Ishikawa (cell line): Measurements from ENCODE around the gene MEF2C.

ENCODE experiments used
- CEBPB ChIP-seq: IDR thresholded peaks from 2 replicates; pipeline ENCODE4 v1.6.1; 2012
- CREB1 ChIP-seq: IDR thresholded peaks from 2 replicates; pipeline ENCODE4 v1.6.1; 2012; ENCODE audit warnings: low read depth
- EGR1 ChIP-seq: IDR thresholded peaks from 2 replicates; pipeline ENCODE4 v1.6.1; 2012
- EP300 ChIP-seq: IDR thresholded peaks from 2 replicates; pipeline ENCODE4 v1.6.1; 2012; ENCODE audit warnings: borderline replicate concordance
- FOXM1 ChIP-seq: IDR thresholded peaks from 2 replicates; pipeline ENCODE4 v1.6.1; 2012; ENCODE audit warnings: low read depth, borderline replicate concordance
- NFIC ChIP-seq: IDR thresholded peaks from 2 replicates; pipeline ENCODE4 v1.6.1; 2012
- RAD21 ChIP-seq: IDR thresholded peaks from 2 replicates; pipeline ENCODE4 v1.6.1; 2012; ENCODE audit warnings: low read depth
- TAF1 ChIP-seq: IDR thresholded peaks from 2 replicates; pipeline ENCODE4 v1.6.1; 2012; ENCODE audit warnings: low read depth, mild to moderate bottlenecking
- TCF12 ChIP-seq: IDR thresholded peaks from 2 replicates; pipeline ENCODE4 v1.6.1; 2012; ENCODE audit warnings: low read depth
- TEAD4 ChIP-seq: IDR thresholded peaks from 2 replicates; pipeline ENCODE4 v1.6.1; 2012
- YY1 ChIP-seq: IDR thresholded peaks from 2 replicates; pipeline ENCODE4 v1.6.1; 2012; ENCODE audit warnings: low read depth
- ZBTB7A ChIP-seq: IDR thresholded peaks from 2 replicates; pipeline ENCODE4 v1.6.1; 2012; ENCODE audit warnings: low read depth
- TF ChIP-seq, protein P1 (sequence below): IDR thresholded peaks from 2 replicates; pipeline ENCODE4 v1.6.1; 2012
- TF ChIP-seq, protein P2 (sequence below): IDR thresholded peaks from 2 replicates; pipeline ENCODE4 v1.6.1; 2012; ENCODE audit warnings: low read depth, mild to moderate bottlenecking
- TF ChIP-seq, protein P3 (sequence below): IDR thresholded peaks from 2 replicates; pipeline ENCODE4 v1.6.1; 2012

Gene MEF2C

DNA sequence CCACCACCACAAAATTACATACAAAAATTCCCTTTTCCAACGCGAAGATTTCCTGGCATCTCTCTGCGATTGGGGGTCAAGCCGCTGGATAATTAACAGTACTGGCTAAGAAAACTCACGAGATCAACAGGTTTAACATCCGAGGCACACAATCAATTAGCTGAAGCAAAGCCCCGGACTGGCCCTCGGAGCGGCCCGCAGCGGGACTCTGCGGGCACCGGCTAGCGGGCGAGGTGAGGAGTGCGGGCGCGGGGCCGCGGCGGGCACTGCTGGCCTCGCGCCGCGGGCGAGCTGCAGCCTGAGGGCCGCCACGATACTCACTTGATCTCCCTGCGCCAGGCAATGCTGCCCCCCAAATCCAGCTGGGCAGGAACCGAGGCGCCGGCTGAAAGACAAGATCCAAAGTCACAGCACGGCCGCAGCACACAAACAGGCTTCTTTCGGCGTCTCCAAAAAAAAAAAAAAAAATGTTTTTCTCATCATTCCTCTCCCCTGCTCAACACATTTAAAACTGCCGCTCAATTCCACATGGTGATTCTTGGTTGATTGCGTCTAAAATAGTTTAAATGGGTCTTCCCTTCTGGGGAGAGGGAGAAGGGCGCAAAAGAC, 210.2 kb downstream of the MEF2C start:
- TF ChIP-seq, protein P1, sequence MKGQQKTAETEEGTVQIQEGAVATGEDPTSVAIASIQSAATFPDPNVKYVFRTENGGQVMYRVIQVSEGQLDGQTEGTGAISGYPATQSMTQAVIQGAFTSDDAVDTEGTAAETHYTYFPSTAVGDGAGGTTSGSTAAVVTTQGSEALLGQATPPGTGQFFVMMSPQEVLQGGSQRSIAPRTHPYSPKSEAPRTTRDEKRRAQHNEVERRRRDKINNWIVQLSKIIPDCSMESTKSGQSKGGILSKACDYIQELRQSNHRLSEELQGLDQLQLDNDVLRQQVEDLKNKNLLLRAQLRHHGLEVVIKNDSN: no peak
- TF ChIP-seq NFIC: no peak
- no peak for TF ChIP-seq FOXM1
- TF ChIP-seq, protein P2, sequence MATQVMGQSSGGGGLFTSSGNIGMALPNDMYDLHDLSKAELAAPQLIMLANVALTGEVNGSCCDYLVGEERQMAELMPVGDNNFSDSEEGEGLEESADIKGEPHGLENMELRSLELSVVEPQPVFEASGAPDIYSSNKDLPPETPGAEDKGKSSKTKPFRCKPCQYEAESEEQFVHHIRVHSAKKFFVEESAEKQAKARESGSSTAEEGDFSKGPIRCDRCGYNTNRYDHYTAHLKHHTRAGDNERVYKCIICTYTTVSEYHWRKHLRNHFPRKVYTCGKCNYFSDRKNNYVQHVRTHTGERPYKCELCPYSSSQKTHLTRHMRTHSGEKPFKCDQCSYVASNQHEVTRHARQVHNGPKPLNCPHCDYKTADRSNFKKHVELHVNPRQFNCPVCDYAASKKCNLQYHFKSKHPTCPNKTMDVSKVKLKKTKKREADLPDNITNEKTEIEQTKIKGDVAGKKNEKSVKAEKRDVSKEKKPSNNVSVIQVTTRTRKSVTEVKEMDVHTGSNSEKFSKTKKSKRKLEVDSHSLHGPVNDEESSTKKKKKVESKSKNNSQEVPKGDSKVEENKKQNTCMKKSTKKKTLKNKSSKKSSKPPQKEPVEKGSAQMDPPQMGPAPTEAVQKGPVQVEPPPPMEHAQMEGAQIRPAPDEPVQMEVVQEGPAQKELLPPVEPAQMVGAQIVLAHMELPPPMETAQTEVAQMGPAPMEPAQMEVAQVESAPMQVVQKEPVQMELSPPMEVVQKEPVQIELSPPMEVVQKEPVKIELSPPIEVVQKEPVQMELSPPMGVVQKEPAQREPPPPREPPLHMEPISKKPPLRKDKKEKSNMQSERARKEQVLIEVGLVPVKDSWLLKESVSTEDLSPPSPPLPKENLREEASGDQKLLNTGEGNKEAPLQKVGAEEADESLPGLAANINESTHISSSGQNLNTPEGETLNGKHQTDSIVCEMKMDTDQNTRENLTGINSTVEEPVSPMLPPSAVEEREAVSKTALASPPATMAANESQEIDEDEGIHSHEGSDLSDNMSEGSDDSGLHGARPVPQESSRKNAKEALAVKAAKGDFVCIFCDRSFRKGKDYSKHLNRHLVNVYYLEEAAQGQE: no peak

DNA sequence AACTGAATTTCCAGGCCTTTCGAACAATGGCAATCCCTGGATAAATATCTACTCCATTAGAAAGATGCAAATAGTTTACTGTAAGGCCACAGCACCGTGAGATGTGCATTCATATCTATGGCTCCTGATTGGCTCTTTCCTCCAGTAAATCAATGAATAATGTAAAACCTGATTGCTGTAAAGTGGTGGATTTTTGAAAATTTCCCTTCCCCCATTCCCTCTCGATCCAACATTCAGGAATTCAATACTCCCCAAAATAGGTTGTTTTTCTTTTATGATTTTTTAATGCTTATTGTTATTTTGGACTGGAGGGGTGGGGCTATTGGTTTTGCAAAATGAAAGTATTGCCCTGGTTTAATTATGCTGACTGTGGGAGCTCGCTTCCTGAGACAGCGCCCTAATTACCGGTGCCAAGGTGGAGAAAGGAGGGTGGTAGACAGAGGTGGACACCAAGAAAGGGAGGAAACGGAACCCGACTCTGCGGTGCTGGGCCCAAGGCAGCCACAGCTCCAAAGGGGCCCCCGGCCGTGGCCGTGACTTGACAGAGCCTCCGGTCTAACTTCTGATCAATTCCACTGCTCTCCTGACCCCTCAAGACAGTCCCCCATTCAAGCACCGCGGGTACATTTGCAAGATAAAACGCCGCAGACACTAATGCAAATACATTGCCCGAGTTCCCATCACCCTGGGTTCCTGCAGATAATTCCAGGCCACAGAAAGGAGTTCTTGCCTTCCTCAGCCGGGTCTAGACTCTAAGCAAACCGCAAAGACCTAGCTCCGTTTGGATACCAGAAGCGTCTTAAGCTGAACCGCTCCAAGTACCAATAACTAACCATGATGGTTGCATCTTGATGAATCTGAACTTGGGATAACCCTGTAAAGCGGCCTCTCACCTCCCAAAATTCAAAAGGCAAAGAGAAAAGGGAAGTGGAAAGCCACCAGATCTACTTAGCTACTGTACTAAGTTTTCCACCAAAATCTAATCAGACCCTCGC, 211.2 kb downstream of the MEF2C start:
- TF ChIP-seq CREB1 (no peak), EP300 (no peak), YY1 (no peak), ZBTB7A (no peak), NFIC (no peak), TCF12 (no peak), CEBPB (no peak), EGR1 (no peak), TEAD4 (no peak), RAD21 (no peak), TAF1 (no peak), FOXM1 (no peak)
- TF ChIP-seq, protein P1: no peak
- TF ChIP-seq, protein P3, sequence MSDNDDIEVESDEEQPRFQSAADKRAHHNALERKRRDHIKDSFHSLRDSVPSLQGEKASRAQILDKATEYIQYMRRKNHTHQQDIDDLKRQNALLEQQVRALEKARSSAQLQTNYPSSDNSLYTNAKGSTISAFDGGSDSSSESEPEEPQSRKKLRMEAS: no peak
- TF ChIP-seq, protein P2: no peak

DNA sequence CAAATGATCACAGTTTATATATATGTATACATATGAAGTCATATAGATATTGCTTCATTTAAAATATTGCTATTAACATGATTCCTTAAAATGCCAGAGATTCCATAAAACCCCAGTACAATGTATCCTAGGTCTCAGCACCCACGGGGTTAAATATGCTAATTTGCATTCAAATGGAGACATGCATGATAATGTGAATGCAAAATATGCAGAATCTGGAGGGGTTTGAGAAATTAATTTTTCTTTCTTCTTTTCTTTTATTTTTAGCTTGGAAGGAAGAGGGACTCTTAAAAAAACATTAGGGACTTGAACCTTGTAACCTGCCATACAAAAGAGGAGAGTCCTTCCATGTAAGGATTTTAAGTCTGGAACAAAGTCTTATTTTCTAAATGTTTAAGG, 211.9 kb downstream of the MEF2C start:
- TF ChIP-seq TAF1: no peak
- TF ChIP-seq CREB1: no peak
- TF ChIP-seq ZBTB7A: no peak
- no peak for TF ChIP-seq TEAD4
- TF ChIP-seq RAD21: no peak
- no peak for TF ChIP-seq EGR1
- TF ChIP-seq TCF12: no peak

DNA sequence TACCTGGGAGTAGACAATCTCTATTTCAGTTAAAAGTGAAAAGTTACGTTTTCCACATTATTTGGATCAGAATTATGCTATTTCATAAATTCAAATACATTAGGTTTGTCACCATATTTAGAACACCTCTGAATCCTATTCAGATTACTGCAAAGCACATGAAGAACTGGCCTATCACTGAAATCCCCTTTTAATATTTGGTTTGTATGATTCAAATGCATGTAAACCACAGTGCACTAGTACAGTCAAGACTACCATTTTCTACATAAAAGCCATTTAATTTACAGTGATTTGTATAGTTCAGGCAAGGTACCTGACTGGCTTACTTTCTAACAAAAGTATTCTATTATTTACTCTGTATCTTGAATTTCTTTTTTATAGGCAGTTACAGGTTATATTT, 212.5 kb downstream of the MEF2C start:
- TF ChIP-seq RAD21: no peak
- TF ChIP-seq, protein P3: no peak
- TF ChIP-seq, protein P2: no peak
- no peak for TF ChIP-seq FOXM1
- TF ChIP-seq YY1: no peak
- no peak for TF ChIP-seq TCF12
- no peak for TF ChIP-seq CEBPB
- no peak for TF ChIP-seq EGR1
- no peak for TF ChIP-seq EP300
- TF ChIP-seq NFIC: no peak
- no peak for TF ChIP-seq TAF1
- no peak for TF ChIP-seq ZBTB7A
- TF ChIP-seq TEAD4: no peak
- TF ChIP-seq, protein P1: no peak
- no peak for TF ChIP-seq CREB1
